Uterus (tissue), 4 donors: ENCODE results near the gene SPATA20. TPM values are rescaled to one million over a fixed set of nuclear protein-coding genes. Genes with fewer than 3 reads are reported as not detected.

Experiments used
- DNase-seq, 2 donors: peaks; one replicate each; pipeline ENCODE4 v3.0.0-alpha.2; 2019 to 2020
- H3K27ac ChIP-seq, 2 donors: fragments of 200-600 bp; sonication (generic); 1 replicate in 1 of 2; 2 replicates in 1 of 2; pipeline ENCODE4 v1.5.1; 2016 to 2018
- H3K27me3 ChIP-seq, 2 donors: fragments of 200-600 bp; sonication (generic); one replicate each; pipeline ENCODE4 v1.5.1; 2018 to 2019; ENCODE audit warnings: control low read depth in 1 of 2
- H3K36me3 ChIP-seq, 2 donors: fragments of 200-600 bp; sonication (generic); one replicate each; pipeline ENCODE4 v1.5.1; 2019; ENCODE audit warnings: control low read depth in 1 of 2
- H3K4me1 ChIP-seq, 2 donors: fragments of 200-600 bp; sonication (generic); one replicate each; pipeline ENCODE4 v1.5.1; 2018 to 2019; ENCODE audit warnings: control low read depth in 1 of 2
- H3K4me3 ChIP-seq, 2 donors: fragments of 200-600 bp; sonication (generic); 1 replicate in 1 of 2; 2 replicates in 1 of 2; pipeline ENCODE4 v1.5.1; 2018 to 2019; ENCODE audit warnings: mild to moderate bottlenecking in 1 of 2
- H3K9me3 ChIP-seq, 2 donors: fragments of 200-600 bp; sonication (generic); one replicate each; pipeline ENCODE4 v1.5.1; 2019; ENCODE audit warnings: control low read depth in 1 of 2
- POLR2A ChIP-seq, 2 donors: fragments of 450-650 bp; IDR thresholded peaks; one replicate each; pipeline ENCODE4 v1.6.1; 2016; ENCODE audit warnings: antibody characterized with exemption in 2 of 2, mild to moderate bottlenecking in 1 of 2, moderate library complexity in 1 of 2
- intact Hi-C: fragments of 100-400 bp; cut with DNase I; formaldehyde crosslinking; loops from one replicate; pipeline ENCODE4 v1.15.1; 2023; ENCODE audit warnings: low total_unique reads
- total RNA-seq, 4 donors: library from RNA; depleted of rRNA in 3 of 4; stranded (reverse); fragments of >200 nt in 3 of 4; gene quantifications; one replicate each; pipeline versions ENCODE4 v1.1.0 to v1.2.4, GENCODE V29; 2014 to 2023
- TF ChIP-seq, protein P1 (sequence below), 4 experiments: fragments of 200-600 bp in 2 of 4; fragments of 450-650 bp in 2 of 4; sonication (generic) in 2 of 4; IDR thresholded peaks; one replicate each; pipeline ENCODE4 v1.5.1; 2016 to 2019; ENCODE audit warnings: antibody characterized with exemption in 4 of 4, mild to moderate bottlenecking in 2 of 4, moderate library complexity in 1 of 4
- donor health status: DM: yes; HTN: yes; CAD: no.

SPATA20 gene
- total RNA-seq, 4 donors from 2014 or later = 39.7 to 57.2 (median 46.2) TPM

DNA sequence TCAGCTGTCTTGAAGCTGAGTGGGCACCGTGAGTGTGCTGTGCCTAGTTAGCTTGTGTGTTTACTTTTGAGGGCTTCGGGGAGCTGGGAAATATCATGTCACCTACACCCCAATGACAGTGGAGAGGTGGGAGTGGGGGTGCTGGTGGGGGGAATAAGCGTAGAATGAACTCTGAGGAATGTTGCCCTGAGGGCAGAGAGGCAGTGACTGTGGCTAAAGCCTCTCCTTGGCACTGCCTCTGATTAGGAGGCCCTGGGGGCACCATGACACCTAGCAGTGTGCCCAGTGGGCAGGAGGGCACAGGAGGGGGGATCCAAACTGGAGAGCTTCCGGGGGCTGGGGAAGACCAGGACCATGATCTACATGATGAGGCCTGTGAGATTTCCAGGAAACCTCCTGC is 38.4 kb downstream of the SPATA20 start:
- Histone ChIP-seq H3K36me3 (no peaks in the 10 kb centered on the region), H3K4me3 (no peak overlapping the region), H3K4me1 (peaks cover 0 to 12% of the 10 kb centered on the region in 2 donors), H3K27me3 (no peaks in the 10 kb centered on the region), H3K9me3 (no peaks in the 10 kb centered on the region), H3K27ac (no peak overlapping the region)
- no peak for TF ChIP-seq POLR2A (IDR thresholded peaks at IDR 0.05)
- TF ChIP-seq, protein P1, sequence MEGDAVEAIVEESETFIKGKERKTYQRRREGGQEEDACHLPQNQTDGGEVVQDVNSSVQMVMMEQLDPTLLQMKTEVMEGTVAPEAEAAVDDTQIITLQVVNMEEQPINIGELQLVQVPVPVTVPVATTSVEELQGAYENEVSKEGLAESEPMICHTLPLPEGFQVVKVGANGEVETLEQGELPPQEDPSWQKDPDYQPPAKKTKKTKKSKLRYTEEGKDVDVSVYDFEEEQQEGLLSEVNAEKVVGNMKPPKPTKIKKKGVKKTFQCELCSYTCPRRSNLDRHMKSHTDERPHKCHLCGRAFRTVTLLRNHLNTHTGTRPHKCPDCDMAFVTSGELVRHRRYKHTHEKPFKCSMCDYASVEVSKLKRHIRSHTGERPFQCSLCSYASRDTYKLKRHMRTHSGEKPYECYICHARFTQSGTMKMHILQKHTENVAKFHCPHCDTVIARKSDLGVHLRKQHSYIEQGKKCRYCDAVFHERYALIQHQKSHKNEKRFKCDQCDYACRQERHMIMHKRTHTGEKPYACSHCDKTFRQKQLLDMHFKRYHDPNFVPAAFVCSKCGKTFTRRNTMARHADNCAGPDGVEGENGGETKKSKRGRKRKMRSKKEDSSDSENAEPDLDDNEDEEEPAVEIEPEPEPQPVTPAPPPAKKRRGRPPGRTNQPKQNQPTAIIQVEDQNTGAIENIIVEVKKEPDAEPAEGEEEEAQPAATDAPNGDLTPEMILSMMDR (IDR thresholded peaks at IDR 0.05) = no peak
- intact Hi-C loops = no loop called here
- DNase-seq = no peak

GRCh38 chr17:50585891-50586290 is 38.9 kb downstream of the SPATA20 start:
- Histone ChIP-seq H3K4me1 (peaks cover 0 to 12% of the 10 kb centered on the region in 2 donors), H3K27me3 (no peaks in the 10 kb centered on the region), H3K4me3 (no peak overlapping the region), H3K9me3 (no peaks in the 10 kb centered on the region), H3K27ac (no peak overlapping the region), H3K36me3 (no peaks in the 10 kb centered on the region)
- DNase-seq = no peak
- no peak for TF ChIP-seq POLR2A (IDR thresholded peaks at IDR 0.05)
- TF ChIP-seq, protein P1 (IDR thresholded peaks at IDR 0.05) = no peak
- intact Hi-C loops = no loop called here

- no peaks in the 10 kb centered on the region for H3K9me3 ChIP-seq
- no peak overlapping the region for H3K4me3 ChIP-seq
- peaks cover 0 to 12% of the 10 kb centered on the region in 2 donors for H3K4me1 ChIP-seq
- intact Hi-C loops = no loop called here
- TF ChIP-seq, protein P1 (IDR thresholded peaks at IDR 0.05) = no peak
- TF ChIP-seq POLR2A (IDR thresholded peaks at IDR 0.05) = no peak
- no peaks in the 10 kb centered on the region for H3K36me3 ChIP-seq
- no peak overlapping the region for H3K27ac ChIP-seq
- no peak for DNase-seq
- no peaks in the 10 kb centered on the region for H3K27me3 ChIP-seq
Observed at GRCh38 chr17:50586421-50587247, 39.7 kb downstream of the SPATA20 start.

GRCh38 chr17:50587571-50587970 is 40.6 kb downstream of the SPATA20 start:
- no peak for DNase-seq
- H3K4me1 ChIP-seq = peaks cover 0 to 12% of the 10 kb centered on the region in 2 donors
- intact Hi-C loops = no loop called here

More at GRCh38 chr17:50587571-50587970, 40.6 kb downstream of the SPATA20 start:
- TF ChIP-seq, protein P1 (IDR thresholded peaks at IDR 0.05) = no peak
- TF ChIP-seq POLR2A (IDR thresholded peaks at IDR 0.05) = no peak
- Histone ChIP-seq H3K36me3 (no peaks in the 10 kb centered on the region), H3K27ac (no peak overlapping the region), H3K27me3 (no peaks in the 10 kb centered on the region), H3K4me3 (no peak overlapping the region), H3K9me3 (no peaks in the 10 kb centered on the region)
